ENCODE results near the gene SPTBN5.
"Not testable (repeated sequence)": the region's sequence is repeated elsewhere in the genome, so short reads cannot be mapped to it uniquely, and the experiment has no call there.

SPTBN5 gene

DNA sequence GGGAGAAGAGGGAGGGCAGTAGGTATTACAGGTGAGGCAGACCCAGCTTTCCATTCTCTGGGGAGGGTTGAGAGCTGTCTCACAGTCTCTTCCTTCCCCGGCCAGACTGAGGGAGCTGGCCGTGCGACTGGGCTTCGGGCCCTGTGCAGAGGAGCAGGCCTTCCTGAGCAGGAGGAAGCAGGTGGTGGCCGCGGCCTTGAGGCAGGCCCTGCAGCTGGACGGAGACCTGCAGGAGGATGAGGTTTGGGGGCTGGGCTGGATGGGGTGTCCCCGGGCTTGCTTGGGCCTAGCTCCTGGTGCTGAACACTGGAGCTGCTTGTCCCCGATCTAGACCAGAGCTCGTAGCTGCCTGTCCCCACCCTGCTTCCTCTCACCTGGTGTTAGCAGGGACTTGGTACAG is 50.3 kb downstream of the SPTBN5 start:
- no peak for DNase-seq (ENCODE audit: low read depth)

DNA sequence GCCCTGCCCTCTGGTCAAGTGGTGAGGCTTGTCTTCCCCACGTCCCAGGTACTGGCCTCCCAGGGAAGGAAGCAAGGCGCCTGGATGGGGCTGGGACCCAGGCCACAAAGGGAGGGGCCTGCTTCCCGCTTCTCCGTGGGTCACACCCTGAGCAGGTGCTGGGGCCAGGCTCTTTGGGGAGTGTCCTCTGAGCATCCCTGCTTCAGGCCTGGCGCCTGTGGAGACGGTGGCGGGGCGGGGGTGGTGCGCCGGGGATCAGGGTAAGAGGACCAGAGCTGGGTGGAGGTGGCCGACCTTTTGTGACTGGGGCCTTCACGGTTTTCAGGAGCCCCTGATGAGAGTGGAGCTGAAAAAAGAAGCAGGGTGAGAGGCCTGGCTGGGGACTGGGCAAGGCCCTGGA is 51.6 kb downstream of the SPTBN5 start:
- no peak for DNase-seq (ENCODE audit: low read depth)

- no peak for DNase-seq (ENCODE audit: low read depth)
These were observed 52.7 kb downstream of the SPTBN5 start for GRCh38 chr15:41841131-41841530.

GRCh38 chr15:41840673-41841072 is 53.2 kb downstream of the SPTBN5 start:
- no peak for DNase-seq (ENCODE audit: low read depth)

- DNase-seq (ENCODE audit: low read depth), result no peak
These were observed 53.9 kb downstream of the SPTBN5 start for GRCh38 chr15:41839781-41840491.

DNA sequence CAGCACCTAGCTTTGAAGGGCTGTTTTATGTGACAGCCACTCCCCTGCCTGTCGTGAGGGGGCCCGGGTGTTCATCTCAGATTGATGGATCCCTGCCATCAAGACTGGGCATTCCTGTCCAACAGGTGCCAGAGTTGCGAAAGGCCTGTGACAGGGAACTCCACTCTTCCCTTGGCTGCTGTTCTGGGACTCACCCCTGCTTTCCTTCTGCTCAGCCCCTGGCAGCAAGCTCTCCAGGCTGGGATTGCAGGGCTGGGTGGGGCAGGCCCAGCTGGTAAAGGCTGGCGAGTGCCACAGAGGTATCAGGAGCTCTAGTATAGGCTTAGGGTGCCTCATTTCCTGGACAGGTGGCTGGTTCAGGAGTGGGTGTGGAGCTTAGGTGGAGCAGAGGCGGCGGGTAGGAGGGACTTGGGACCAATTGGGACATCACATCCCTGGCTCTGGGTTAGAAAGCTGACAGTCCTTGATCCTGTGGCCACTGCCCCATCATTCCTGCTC is 55.4 kb downstream of the SPTBN5 start, which contains the start of gene PLA2G4B:
TSS of gene PLA2G4B (plus strand) at position 448 of the 498 bp plus-strand sequence. CDS start 67 bp downstream, outside the sequence.
- DNase-seq (ENCODE audit: low read depth), result no peak

GRCh38 chr15:41836713-41837454 is 57.0 kb downstream of the SPTBN5 start:
- no peak for DNase-seq (ENCODE audit: low read depth)

DNA sequence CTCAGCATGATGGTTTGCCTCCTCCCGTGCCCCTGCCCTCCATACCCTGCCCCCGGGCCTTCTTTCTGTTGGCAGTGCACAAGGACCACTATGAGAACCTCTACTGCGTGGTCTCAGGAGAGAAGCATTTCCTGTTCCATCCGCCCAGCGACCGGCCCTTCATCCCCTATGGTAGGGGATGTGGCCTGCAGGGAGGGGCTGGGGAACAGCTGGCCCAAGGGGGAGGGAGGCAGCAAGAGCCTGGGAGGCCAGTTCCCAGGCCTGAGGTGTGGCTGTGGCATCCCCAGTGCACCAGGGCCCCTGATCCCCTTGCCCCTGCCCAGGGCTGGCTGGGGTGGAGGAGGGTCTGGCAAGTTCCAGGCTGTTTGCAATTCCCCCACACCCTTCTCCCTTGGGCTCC is 57.8 kb downstream of the SPTBN5 start:
- DNase-seq (ENCODE audit: low read depth), result no peak

DNA sequence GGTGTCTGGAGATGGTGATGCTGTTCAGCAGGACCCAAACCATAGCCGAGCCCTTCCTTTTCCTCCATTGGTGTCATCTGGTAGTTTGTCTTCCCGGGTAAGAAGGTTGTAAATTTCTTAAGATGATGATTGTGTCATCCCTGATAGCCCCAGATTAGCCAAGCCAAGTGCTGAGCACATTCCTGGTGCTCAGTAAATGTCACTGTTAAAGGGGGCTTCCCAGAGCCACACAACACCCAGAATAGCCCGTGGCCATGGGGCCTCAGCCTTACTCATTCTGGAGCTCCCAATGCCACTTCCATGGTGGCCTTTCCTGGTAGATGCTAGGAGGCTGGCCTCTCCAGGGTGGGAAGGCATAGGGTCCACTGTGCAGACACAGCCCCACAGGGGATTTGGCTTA is 59.8 kb downstream of the SPTBN5 start:
- no peak for DNase-seq (ENCODE audit: low read depth)

GRCh38 chr15:41832875-41833274 is 61.0 kb downstream of the SPTBN5 start:
- DNase-seq (ENCODE audit: low read depth), result no peak

GRCh38 chr15:41832208-41832607 is 61.6 kb downstream of the SPTBN5 start:
- DNase-seq (ENCODE audit: low read depth), result no peak

DNA sequence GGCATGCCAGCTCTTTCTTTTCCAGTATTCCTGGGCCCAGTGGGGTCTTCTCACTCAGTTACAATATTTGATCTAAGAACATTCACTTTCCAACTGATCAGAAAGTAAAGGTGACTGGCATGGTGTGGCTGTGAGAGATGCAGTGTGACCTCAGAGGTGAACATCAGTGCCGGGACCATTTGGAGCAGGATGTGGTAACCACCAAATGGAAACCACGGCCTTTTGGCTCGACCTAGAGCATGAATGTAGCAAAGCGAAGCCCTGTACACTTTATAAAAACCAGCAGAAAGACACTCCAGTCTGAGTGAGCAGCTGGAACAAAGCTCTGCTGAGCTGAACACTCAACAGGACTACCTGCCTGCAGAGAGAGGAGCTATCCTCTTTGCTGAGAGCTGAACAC is 62.6 kb downstream of the SPTBN5 start:
- not testable (repeated sequence) for DNase-seq (ENCODE audit: low read depth)

GRCh38 chr15:41829959-41830646 is 63.8 kb downstream of the SPTBN5 start:
- DNase-seq (ENCODE audit: low read depth), result no peak

DNA sequence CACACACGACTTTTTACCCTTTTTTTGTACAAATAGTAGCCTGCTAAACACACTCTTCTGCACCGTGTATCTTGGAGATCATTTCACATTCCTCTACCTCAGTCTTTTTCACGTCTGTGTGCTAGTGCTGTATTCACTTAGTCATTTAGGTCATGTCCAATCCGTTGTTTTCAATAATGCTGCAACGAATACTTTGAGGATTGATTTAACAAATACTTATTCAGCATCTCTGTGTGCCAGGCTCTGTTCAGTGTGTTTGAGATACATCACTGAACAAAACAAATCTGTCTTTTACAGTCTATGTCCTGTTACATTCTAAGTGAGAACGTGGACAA is 65.1 kb downstream of the SPTBN5 start:
- DNase-seq (ENCODE audit: low read depth), result no peak

DNA sequence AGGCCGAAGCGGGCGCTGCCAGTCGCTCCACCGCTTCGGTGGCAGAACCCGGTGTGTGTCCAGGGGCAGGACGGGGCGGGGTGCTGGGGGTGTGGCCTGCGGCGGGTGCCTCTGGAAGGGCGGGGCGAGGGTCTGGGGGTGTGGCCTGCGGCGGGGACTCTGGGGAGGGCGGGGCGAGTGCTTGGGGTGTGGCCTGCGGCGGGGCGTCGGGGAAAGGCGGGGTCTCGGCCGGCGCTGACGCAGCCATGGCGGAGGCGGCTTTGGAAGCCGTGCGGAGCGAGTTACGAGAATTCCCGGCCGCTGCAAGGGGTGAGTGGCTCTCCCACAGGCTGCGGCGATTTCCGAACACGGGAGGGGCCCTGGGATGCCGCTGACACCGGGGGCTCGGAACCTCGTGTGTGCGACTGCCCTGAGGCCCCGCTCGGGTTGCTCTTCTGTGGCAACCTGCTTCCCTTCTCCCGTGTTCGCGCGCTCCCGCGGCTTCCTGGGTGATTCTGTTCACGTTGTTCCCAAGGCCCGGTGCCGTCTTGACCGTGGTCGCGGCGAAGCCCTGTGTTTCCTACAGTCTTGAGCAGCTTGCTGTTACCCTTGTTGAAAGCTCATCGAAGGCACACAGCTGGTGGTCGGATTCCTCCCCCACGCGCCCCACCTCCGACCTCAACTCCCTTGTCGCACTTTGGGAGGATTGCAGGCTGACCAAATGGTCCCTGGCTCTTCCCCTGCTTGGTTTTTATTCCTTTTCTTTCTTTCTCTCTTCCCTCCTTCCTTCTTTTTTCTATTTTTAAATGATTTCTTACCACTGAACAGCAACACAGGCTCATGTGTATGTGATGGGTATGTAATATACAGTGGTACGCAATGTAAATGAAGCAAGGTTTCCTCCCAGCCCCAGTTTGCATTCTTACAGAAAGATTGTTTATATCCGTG is 65.7 kb downstream of the SPTBN5 start, which contains the start of gene JMJD7:
TSS of gene JMJD7 (plus strand) at position 213 of the 927 bp plus-strand sequence. CDS start at position 246, 33 bp downstream.
- DNase-seq (ENCODE audit: low read depth), result peak; percentile 93

DNA sequence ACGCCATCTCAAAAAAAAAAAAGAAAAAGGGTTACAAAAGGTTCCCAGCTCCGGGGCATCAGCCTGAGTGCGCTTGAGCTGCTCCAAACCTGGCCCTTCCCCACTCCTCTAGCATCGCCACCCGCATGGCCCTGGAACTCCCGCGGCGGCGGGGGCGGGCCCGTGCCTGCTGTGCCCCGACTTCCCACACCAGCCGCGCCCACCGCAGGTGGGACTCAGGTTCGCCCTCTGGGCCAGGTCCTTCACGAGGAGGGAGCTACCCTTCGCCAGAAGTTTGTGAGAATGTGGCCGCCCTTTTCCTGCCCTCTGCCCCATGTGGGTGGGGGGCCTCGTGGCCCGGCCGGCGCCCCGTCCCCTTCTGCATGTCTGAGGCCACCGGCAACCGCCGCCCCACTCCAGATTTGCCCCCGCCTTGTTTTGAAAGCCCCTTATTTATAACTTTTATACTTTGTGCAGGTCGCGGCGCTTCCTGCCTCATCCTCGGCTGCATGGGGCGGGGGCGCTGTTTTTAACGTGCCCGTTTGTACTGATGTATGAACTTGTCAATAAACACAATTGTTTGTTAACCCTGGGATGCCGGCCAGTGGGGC is 66.5 kb downstream of the SPTBN5 start:
- peak; percentile 4 for DNase-seq (ENCODE audit: low read depth)

DNA sequence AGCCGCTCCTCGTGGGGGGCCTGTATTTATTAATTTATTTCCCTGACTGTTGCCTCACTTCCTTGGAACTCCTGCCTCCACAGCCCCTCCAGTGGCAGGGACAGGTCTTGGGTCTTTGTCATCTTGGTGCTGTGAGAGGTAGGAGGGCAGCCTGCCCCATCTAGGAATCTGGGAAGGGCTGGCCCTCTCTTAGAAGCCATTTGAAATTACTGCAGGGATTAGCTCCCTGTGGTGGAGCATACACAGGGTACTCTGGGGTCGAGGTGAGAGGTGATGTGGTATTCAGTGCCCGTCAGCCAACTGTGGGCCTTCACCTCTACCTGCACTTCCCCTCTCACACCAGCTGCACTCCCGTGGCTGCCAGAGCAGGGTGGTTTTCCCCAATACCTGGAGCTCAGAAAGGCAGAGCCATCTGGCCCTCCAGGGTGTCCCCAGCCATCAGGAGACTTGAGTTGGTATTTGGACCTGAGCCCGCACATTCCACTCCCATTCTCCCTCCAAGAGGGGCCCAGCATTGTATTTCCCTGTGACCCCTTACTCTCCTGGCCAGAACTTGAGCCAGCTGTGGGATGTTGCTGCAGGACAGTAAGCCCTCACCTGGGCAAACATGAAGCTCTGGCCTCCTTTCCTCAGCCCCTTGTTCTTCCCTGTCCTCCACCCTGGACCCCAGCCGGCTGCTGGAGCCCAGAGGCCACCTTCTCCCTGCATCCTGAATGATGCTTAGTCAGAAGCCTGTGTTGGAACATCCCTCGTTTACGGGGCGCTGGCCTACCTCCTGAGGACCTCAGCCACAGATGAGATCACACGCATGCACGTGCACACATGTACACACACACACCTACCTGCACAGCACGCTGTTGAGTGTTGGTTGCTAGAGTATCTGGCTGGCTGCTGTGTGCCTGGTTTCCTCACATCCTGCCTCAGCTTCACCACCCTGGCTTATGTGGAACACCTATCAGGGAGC is 68.0 kb downstream of the SPTBN5 start:
- DNase-seq (ENCODE audit: low read depth), result no peak

DNA sequence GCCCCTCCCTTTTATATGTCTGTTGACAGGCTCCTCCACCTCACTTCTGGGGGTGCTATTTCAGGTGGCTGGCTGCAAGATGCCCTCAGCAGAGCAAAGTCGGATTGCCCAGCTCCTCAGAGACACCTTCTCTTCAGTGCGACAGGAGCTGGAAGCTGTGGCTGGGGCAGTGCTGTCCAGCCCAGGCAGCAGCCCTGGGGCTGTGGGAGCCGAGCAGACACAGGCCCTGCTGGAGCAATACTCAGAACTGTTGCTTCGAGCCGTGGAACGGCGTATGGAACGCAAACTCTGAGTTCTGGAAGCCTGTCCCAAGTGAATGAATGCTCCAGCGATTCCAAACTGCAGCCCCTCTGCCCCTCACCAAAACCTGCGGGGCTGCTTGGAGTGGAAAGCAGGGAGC is 68.7 kb downstream of the SPTBN5 start:
- no peak for DNase-seq (ENCODE audit: low read depth)

DNA sequence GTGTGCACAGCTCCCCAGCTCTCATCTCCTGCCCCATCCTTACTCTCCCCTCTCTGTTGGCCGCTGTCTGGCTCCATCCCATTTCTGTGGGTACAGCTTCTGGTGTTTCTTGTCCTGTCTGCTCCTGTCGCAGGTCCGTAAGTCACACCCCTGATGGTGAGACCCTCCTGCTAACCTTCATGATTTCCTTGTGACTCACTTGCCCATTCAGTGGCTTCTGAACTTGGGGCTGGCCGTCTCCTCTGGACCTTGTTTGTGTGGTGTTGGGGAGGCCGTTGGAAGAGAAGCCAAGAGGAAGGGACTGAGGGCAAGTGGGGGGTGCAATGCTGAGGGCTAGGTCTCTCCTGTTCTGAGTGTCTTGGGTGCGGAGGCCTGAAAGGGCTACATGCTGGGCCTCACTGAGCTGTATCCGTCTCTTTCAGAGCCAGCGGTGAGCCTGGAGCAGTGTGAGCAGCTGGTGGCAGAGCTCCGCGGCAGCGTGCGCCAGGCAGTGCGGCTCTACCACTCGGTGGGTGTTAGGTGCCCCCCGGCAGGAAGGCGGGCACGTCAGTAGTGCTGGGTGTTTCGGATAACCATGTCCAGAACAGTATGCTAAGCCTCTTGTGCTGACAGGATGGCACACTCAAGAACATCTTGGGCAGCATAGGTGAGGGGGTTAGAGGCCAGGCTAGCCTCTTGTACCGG is 69.6 kb downstream of the SPTBN5 start:
- no peak for DNase-seq (ENCODE audit: low read depth)

All from stimulated activated CD8-positive, alpha-beta memory T cell treated with anti-CD3 and anti-CD28 coated beads, Interleukin-4, amount 100 ng/mL, for 24 hours (primary cell).